Measurements from ENCODE around the gene SCARF2. TPM values are rescaled to one million over a fixed set of nuclear protein-coding genes. Genes with fewer than 3 reads are reported as not detected.
"Not testable (repeated sequence)": the region's sequence is repeated elsewhere in the genome, so short reads cannot be mapped to it uniquely, and the experiment has no call there.

Gene SCARF2
- total RNA-seq, result 4.8 and 7.9 TPM in 2 replicates
- polyA plus RNA-seq (2012), result 18.1 TPM

DNA sequence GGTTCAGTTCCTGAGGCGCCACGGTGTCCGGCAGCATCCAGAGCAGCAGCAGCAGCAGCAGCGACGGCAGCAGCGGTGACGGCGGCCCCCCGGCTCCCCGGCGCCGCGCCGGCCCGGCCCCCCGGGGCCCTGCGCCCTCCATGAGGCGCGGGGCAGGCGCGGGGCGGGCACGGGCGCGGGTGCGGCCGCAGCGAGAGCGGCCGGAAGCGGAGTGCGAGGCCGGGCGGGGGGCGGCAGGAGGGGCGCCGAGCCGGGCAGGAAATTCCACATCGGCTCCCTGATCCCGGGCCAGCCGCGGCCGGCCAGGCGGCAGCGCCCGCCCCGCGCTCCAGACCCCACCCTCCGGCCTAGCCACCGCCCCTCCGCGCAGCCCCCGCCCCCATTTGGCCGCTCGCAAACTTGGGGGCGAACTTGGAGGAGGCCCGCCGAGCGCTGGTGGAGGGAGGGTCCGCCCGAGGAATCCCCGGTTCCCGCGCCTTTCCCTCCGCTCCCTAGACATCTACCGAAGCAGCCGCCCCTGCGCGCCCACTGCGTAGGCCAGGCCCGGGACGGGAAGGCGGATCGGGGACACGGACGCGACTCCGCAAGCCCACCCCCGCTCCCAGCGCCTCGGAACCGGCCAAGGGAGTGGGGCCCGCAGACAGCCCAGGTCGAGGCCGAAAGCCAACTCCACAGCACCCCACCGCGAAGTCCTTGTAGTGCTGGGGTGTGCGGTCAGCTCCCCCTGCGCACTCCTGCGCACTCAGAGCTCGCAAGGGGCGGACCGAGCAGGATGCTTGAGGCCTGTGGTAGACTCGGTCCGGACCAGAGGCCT, at the start of gene SCARF2:
SCARF2 (minus strand) TSS at position 213 of the 814 bp plus-strand sequence; CDS start at position 142, 71 bp downstream.
- DNase-seq (ENCODE audit: low read depth), result peak; percentile 25

GRCh38 chr22:20486229-20486628, 48.6 kb upstream of the SCARF2 start:
- no peak for DNase-seq (ENCODE audit: low read depth)

DNA sequence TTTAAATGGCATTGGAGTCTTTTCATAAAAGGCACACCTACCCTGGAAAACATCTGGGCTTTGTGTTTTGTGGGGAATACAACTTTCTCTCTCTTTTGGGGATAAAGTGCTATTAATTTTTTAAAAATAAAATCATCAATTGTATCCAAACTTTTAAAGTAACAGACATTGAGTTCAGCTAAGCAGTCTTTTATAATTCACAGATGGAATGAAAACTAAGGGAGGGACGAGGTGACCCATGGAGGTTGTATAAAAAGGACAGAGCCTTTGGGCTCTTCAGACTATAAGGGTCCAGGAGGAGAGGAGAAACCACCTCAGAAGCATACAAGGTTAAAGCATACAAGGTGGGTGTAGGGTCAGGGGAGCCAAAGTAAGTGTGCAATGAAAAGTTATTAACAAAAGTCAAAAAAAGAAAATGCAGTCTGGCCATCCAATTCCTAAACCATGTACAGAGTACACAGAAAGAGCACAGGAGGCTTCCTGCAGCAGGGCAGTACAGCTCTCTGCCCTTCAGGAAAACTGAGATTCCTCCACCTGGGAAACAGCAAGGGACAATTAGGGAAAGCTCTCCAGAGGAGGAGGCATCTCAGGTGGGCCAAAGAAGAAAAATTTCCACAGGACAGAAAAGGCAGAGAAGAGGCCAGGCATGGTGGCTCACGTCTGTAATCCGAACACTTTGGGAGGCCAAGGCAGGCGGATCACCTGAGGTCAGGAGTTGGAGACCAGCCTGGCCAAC, 47.5 kb upstream of the SCARF2 start:
- DNase-seq (ENCODE audit: low read depth), result no peak

DNA sequence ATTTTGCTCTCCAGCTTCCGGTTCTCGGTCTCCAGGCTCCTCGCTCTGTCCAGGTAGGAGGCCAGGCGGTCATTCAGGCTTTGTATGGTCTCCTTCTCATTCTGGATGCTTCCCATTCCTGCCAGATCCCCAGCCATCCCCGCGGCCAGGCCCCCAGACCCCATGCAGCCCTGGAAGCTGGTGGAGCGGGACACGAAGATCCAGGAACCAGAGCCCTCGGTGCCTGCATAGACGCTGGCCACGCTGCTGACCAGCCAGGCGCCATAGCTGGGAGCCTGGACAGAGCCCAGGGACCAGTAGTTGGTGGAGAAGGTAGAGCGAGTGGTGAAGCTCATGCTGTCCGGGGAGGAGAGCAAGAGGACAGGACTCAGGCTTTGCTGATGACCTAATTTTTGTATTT, 46.1 kb upstream of the SCARF2 start:
- no peak for DNase-seq (ENCODE audit: low read depth)

DNA sequence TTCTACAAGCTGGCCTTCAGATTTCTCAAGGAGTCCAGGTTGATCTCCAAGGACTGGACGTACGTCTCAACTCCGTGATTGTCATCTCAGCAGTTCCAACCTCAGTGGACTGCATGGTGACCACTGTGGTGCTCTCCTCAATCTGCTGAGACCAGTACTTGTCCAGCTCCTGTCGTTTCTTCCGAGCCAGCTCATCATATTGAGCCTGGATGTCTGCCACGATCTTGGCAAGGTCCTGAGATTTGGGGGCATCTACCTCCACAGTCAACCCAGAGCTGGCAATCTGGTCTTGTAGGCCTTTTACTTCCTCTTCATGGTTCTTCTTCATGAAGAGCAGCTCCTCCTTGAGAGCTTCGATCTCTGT, 45.5 kb upstream of the SCARF2 start:
- not testable (repeated sequence) for DNase-seq (ENCODE audit: low read depth)

GRCh38 chr22:20479612-20480196, 42.1 kb upstream of the SCARF2 start:
- no peak for DNase-seq (ENCODE audit: low read depth)

DNA sequence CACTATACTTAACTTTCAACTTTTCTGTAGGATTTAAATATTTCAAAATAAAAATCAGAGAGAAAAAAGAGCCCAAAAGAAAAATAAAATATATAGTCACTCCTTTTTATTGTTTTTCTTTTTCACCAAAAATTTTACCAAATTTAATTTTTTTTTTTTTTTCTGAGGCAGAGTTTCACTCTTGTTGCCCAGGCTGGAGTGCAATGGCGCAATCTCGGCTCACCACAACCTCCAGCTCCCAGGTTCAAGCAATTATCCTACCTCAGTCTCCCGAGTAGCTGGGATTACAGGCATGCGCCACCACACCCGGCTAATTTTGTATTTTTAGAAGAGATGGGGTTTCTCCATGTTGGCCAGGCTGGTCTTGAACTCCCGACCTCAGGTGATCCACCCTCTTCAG, 40.4 kb upstream of the SCARF2 start:
- DNase-seq (ENCODE audit: low read depth), result not testable (repeated sequence)

- DNase-seq (ENCODE audit: low read depth), result not testable (repeated sequence)
These were observed 37.9 kb upstream of the SCARF2 start for GRCh38 chr22:20475569-20475968.

GRCh38 chr22:20475115-20475436, 37.5 kb upstream of the SCARF2 start:
- DNase-seq (ENCODE audit: low read depth), result no peak

- no peak for DNase-seq (ENCODE audit: low read depth)
These were observed 35.2 kb upstream of the SCARF2 start for GRCh38 chr22:20472629-20473442.

DNA sequence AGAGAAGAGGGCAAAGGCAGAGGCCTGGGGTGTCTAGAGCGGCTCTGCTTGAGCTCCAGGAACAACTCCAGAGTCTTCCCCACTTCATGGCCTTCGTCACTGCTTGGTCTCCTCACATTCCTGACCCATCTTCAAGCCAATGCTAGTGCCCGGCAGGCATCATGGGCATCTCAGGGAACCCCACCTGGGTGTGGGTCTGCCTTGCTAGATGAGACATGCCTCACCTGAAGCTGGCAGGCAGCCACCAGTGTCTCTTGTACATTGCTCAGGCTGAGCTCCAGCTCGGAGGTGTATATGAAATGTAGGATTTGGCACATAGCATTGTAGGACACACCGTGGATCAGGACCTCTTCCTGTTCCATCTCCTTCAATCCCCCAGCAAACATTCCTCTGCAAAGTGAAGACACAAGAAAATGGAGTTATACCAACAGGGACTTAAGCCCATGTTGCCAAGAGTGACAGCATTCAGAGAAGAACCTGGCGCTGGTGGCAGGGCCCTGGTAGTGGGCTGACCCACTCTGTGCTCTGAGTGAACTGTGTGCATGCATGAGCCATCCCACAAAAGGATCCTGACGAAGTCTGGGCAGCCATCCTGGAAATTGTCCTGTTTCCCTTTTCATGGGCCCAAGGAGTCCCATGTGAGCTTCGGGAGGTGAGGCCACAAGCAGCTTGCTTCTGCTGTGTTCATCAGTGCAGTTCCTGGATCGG, 33.7 kb upstream of the SCARF2 start:
- DNase-seq (ENCODE audit: low read depth), result no peak

DNA sequence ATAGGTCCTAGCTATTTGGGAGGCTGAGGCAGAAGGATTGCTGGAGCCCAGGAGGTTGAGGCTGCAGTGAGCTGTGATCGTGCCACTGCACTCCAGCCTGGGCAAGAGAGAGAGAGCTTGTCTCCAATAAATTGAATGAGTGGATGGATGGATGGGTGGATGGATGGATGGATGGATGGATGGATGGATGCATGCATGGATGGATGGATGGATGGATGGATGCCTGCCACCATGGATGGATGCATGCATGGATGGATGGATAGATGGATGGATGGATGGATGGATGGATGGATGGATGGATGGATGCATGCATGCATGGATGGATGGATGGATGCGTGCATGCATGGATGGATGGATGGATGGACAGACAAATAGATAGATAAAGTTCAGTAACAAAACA, 32.9 kb upstream of the SCARF2 start:
- DNase-seq (ENCODE audit: low read depth), result not testable (repeated sequence)

- peak; percentile 30 for DNase-seq (ENCODE audit: low read depth)
These were observed 31.7 kb upstream of the SCARF2 start for GRCh38 chr22:20469110-20469868.

GRCh38 chr22:20466659-20467379, 29.2 kb upstream of the SCARF2 start:
- no peak for DNase-seq (ENCODE audit: low read depth)

DNA sequence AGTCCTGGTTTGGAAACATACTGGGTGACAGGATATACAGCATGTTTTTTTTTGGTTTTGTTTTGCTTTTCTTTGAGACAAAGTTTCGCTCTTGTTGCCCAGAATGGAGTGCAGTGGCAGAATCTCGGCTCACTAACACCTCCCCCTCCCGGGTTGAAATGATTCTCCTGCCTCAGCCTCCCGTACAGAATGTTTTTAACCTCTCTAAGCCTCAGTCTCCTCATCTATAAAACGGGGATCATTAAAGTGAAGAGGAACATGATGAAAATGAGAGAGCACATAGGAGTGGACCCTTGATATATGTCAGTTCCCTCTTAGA, 28.1 kb upstream of the SCARF2 start:
- DNase-seq (ENCODE audit: low read depth), result no peak

DNA sequence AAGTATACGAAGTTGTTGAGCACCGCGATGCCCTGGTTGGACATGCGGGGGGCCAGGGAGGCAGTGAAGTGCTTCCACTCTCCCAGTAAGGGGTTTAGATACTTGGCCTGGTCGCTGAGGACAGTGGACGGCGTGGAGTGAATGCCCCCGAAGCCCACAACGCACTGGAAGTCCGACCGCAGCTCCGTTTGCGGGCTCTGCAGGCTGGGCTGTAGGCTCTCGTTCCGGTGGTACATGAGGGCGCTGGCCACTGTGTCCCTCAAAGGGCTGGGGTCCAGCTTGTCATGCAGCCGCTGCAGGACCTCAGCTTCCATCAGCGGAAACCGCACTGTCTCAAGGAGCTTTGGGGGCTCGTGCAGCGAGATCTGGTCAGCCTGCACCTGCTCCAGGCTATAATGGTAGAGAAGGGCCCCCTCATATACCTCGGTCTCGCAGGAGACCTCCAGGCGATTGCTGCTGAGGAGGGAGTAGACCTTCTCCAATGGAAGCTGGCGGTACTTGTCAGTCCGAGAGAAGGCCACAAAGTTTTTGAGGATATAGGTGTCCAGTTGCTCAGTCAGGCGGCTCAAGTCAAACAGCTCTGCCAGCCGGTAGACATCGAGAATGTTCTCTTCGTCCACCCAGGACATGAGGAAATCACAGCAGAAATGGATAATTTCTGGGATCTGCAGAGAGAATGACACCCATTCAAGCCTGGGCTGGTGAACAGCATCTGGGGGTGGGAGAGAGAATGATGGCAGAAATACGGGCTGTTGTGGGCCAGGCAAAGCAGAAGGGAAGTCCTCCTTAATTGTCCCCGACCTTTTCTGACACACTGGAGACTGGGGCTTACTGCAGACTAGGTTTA, 27.5 kb upstream of the SCARF2 start:
- no peak for DNase-seq (ENCODE audit: low read depth)

DNA sequence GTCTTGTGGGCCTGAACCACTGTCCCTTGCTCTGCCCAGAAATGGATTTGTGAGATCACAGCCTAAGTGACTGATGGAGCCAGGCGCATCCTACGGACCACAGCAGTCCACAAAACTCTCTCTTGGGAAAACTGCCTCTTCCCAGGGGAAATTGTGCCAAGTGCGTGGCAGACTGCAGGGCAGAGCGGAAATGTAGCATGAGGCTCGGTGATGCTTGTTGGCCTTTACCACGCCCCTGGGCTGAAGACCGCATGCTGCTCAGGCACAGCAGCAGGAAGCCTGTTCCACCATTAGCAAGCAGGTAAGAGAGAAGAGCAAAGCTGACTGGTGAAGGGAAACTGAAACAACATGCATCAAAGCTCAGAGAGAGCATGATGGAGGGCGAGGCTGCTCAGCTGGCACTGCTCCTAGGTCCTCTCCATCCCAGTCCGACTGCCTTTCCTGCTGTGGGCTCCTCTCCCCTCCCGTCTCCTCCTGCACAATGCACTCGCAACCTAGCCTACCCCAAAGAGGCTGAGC, 26.5 kb upstream of the SCARF2 start:
- peak; percentile 6 for DNase-seq (ENCODE audit: low read depth)

- peak; percentile 62 for DNase-seq (ENCODE audit: low read depth)
These were observed 25.9 kb upstream of the SCARF2 start for GRCh38 chr22:20463324-20464095.

Measured in myocyte (in vitro differentiated cells).